ENCODE results near the gene KSR2.
A peak's percentile ranks its signal among the peaks of the same experiment; 100 is the strongest.

The KSR2 gene

GRCh38 chr12:117845271-117845904 is 123.4 kb downstream of the KSR2 start:
- TF ChIP-seq GATA1 (IDR thresholded peaks at IDR 0.05; ENCODE audit: low read depth, low read length) (no peak), POLR2A (IDR thresholded peaks at IDR 0.05; ENCODE audit: low read length) (no peak)
- DNase-seq, result no peak

- TF ChIP-seq POLR2A (IDR thresholded peaks at IDR 0.05; ENCODE audit: low read length) (no peak), GATA1 (IDR thresholded peaks at IDR 0.05; ENCODE audit: low read depth, low read length) (no peak)
- DNase-seq, result no peak
These were observed 124.5 kb downstream of the KSR2 start for GRCh38 chr12:117844114-117844830.

GRCh38 chr12:117842630-117843029 is 126.2 kb downstream of the KSR2 start:
- no peak for DNase-seq
- TF ChIP-seq POLR2A (IDR thresholded peaks at IDR 0.05; ENCODE audit: low read length), result no peak
- TF ChIP-seq GATA1 (IDR thresholded peaks at IDR 0.05; ENCODE audit: low read depth, low read length), result no peak

GRCh38 chr12:117842220-117842619 is 126.6 kb downstream of the KSR2 start:
- TF ChIP-seq GATA1 (IDR thresholded peaks at IDR 0.05; ENCODE audit: low read depth, low read length) (no peak), POLR2A (IDR thresholded peaks at IDR 0.05; ENCODE audit: low read length) (no peak)
- DNase-seq, result no peak

GRCh38 chr12:117837737-117838050 is 131.1 kb downstream of the KSR2 start:
- DNase-seq, result no peak
- no peak for TF ChIP-seq POLR2A (IDR thresholded peaks at IDR 0.05; ENCODE audit: low read length)
- no peak for TF ChIP-seq GATA1 (IDR thresholded peaks at IDR 0.05; ENCODE audit: low read depth, low read length)

- peak; percentile 60 to 80 for DNase-seq
- TF ChIP-seq POLR2A (IDR thresholded peaks at IDR 0.05; ENCODE audit: low read length), result no peak
- TF ChIP-seq GATA1 (IDR thresholded peaks at IDR 0.05; ENCODE audit: low read depth, low read length), result no peak
These were observed 131.6 kb downstream of the KSR2 start for GRCh38 chr12:117836999-117837736.

- DNase-seq, result no peak
- TF ChIP-seq GATA1 (IDR thresholded peaks at IDR 0.05; ENCODE audit: low read depth, low read length) (no peak), POLR2A (IDR thresholded peaks at IDR 0.05; ENCODE audit: low read length) (no peak)
These were observed 132.3 kb downstream of the KSR2 start for GRCh38 chr12:117836476-117836875.

GRCh38 chr12:117835156-117835555 is 133.6 kb downstream of the KSR2 start:
- TF ChIP-seq POLR2A (IDR thresholded peaks at IDR 0.05; ENCODE audit: low read length), result no peak
- no peak for TF ChIP-seq GATA1 (IDR thresholded peaks at IDR 0.05; ENCODE audit: low read depth, low read length)
- DNase-seq, result no peak

- no peak for TF ChIP-seq GATA1 (IDR thresholded peaks at IDR 0.05; ENCODE audit: low read depth, low read length)
- no peak for TF ChIP-seq POLR2A (IDR thresholded peaks at IDR 0.05; ENCODE audit: low read length)
- DNase-seq, result no peak
These were observed 136.0 kb downstream of the KSR2 start for GRCh38 chr12:117832459-117833457.

GRCh38 chr12:117830471-117830870 is 138.3 kb downstream of the KSR2 start:
- no peak for DNase-seq
- TF ChIP-seq POLR2A (IDR thresholded peaks at IDR 0.05; ENCODE audit: low read length) (no peak), GATA1 (IDR thresholded peaks at IDR 0.05; ENCODE audit: low read depth, low read length) (no peak)

- DNase-seq, result no peak
These were observed 139.7 kb downstream of the KSR2 start for GRCh38 chr12:117829108-117829507.

GRCh38 chr12:117827660-117828059 is 141.1 kb downstream of the KSR2 start:
- TF ChIP-seq GATA1 (IDR thresholded peaks at IDR 0.05; ENCODE audit: low read depth, low read length) (no peak), POLR2A (IDR thresholded peaks at IDR 0.05; ENCODE audit: low read length) (no peak)
- no peak for DNase-seq

More at GRCh38 chr12:117829108-117829507, 139.7 kb downstream of the KSR2 start:
- TF ChIP-seq POLR2A (IDR thresholded peaks at IDR 0.05; ENCODE audit: low read length), result no peak
- TF ChIP-seq GATA1 (IDR thresholded peaks at IDR 0.05; ENCODE audit: low read depth, low read length), result no peak

GRCh38 chr12:117825827-117826226 is 143.0 kb downstream of the KSR2 start:
- no peak for DNase-seq
- no peak for TF ChIP-seq POLR2A (IDR thresholded peaks at IDR 0.05; ENCODE audit: low read length)
- TF ChIP-seq GATA1 (IDR thresholded peaks at IDR 0.05; ENCODE audit: low read depth, low read length), result no peak

All from erythroblast (primary cell).